H1 (cell line): ENCODE results near the gene FHIT. TPM values are rescaled to one million over a fixed set of nuclear protein-coding genes. Genes with fewer than 3 reads are reported as not detected.

ENCODE experiments used
- ASH2L ChIP-seq: fragments of 200-600, 300-600 bp; sonication (generic); IDR thresholded peaks from one replicate; pipeline ENCODE4 v1.7.1; 2017; ENCODE audit warnings: low read length
- BCL11A ChIP-seq, 2 experiments: IDR thresholded peaks; one replicate each; pipeline ENCODE4 v1.6.1; 2011; ENCODE audit warnings: low read depth in 2 of 2, low read length in 2 of 2, mild to moderate bottlenecking in 2 of 2
- EP300 ChIP-seq, 2 experiments: IDR thresholded peaks; 1 replicate in 1 of 2; 2 replicates in 1 of 2; pipeline ENCODE4 v1.6.1; 2011 to 2012; ENCODE audit warnings: low read depth in 2 of 2, low read length in 2 of 2, mild to moderate bottlenecking in 2 of 2, borderline replicate concordance in 1 of 2, inconsistent platforms in 1 of 2, moderate library complexity in 1 of 2
- FOSL1 ChIP-seq: IDR thresholded peaks from 2 replicates; pipeline ENCODE4 v1.6.1; 2011; ENCODE audit warnings: mild to moderate bottlenecking, low read depth, low read length, moderate library complexity; ENCODE audit not compliant: insufficient read depth
- NANOG ChIP-seq: IDR thresholded peaks from 2 replicates; pipeline ENCODE4 v1.6.1; 2011; ENCODE audit warnings: low read length, low read depth, mild to moderate bottlenecking, inconsistent platforms; ENCODE audit not compliant: insufficient read depth, poor library complexity, severe bottlenecking
- RBBP5 ChIP-seq: IDR thresholded peaks from 2 replicates; pipeline ENCODE4 v1.7.1; 2012; ENCODE audit warnings: low read depth, mild to moderate bottlenecking, inconsistent platforms, low read length, moderate library complexity, borderline replicate concordance
- SUZ12 ChIP-seq: fragments of 200-600 bp; sonication (generic); IDR thresholded peaks from 2 replicates; pipeline ENCODE4 v1.6.1; 2012; ENCODE audit warnings: mild to moderate bottlenecking, inconsistent platforms, low read length, moderate library complexity, mixed read lengths
- TAF7 ChIP-seq: optimal IDR thresholded peaks from 2 replicates; pipeline ENCODE3; 2011; ENCODE audit warnings: low read depth, mild to moderate bottlenecking, inconsistent platforms, low read length, moderate library complexity, borderline replicate concordance
- TCF12 ChIP-seq: IDR thresholded peaks from 2 replicates; pipeline ENCODE4 v1.6.1; 2011; ENCODE audit warnings: low read depth, mild to moderate bottlenecking, low read length
- TEAD4 ChIP-seq: IDR thresholded peaks from 2 replicates; pipeline ENCODE4 v1.6.1; 2012; ENCODE audit warnings: low read depth, low read length, inconsistent platforms, mixed read lengths
- YY1 ChIP-seq: IDR thresholded peaks from 2 replicates; pipeline ENCODE4 v1.6.1; 2011; ENCODE audit warnings: low read depth, mild to moderate bottlenecking, low read length
- polyA plus RNA-seq, 7 experiments: library from polyadenylated mRNA; depleted of rRNA in 3 of 7; stranded (reverse) in 5 of 7; unstranded in 2 of 7; fragments of >200 nt in 5 of 7; fragments of 200-250 nt in 2 of 7; gene quantifications; 1 replicate in 5 of 7; 2 replicates in 1 of 7; 4 replicates in 1 of 7; pipeline versions ENCODE4 v1.2.1 to v1.2.3, GENCODE V29; 2011 to 2013; ENCODE audit warnings: missing spikeins in 2 of 7, mixed read lengths in 2 of 7
- total RNA-seq: library from RNA; stranded (reverse); fragmentation: NEBNext Ultra II Directional; extraction: Animal tissue kit (Norgen Biotek cat#: 25700); gene quantifications from 2 replicates; pipeline ENCODE4 v1.2.1, GENCODE V29; 2021
- TF ChIP-seq, protein P1 (sequence below): fragments of 300-600 bp; sonication (generic); IDR thresholded peaks from 2 replicates; pipeline ENCODE4 v1.7.1; 2012; ENCODE audit warnings: low read length, moderate library complexity, mild to moderate bottlenecking, inconsistent platforms; ENCODE audit not compliant: insufficient replicate concordance

The FHIT gene
- total and polyA plus RNA-seq, 2 of the 8 experiments (the other 6 are each of a cell fraction or from before 2014, with no cell fraction given): 1.2 to 3.2 TPM

DNA sequence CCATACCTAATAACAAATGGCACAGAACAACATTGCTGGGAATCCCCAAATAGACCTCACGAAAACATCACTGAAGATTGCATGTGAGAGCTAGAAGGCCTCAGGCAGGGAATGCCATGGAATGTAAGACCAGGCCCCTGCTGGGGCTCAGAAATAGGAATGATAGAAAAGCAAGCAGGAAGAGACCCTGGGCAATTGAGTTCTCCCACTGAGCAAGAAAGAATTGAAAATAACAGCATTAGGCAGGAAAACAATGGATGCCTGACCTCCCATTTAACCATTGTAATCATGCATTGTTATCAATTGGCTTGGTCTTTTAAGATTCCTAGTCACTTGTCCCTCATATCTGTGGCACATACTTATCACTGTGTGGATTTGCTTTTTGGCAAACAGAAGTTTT is 581.6 kb downstream of the FHIT start (continued):
- TF ChIP-seq, protein P1, sequence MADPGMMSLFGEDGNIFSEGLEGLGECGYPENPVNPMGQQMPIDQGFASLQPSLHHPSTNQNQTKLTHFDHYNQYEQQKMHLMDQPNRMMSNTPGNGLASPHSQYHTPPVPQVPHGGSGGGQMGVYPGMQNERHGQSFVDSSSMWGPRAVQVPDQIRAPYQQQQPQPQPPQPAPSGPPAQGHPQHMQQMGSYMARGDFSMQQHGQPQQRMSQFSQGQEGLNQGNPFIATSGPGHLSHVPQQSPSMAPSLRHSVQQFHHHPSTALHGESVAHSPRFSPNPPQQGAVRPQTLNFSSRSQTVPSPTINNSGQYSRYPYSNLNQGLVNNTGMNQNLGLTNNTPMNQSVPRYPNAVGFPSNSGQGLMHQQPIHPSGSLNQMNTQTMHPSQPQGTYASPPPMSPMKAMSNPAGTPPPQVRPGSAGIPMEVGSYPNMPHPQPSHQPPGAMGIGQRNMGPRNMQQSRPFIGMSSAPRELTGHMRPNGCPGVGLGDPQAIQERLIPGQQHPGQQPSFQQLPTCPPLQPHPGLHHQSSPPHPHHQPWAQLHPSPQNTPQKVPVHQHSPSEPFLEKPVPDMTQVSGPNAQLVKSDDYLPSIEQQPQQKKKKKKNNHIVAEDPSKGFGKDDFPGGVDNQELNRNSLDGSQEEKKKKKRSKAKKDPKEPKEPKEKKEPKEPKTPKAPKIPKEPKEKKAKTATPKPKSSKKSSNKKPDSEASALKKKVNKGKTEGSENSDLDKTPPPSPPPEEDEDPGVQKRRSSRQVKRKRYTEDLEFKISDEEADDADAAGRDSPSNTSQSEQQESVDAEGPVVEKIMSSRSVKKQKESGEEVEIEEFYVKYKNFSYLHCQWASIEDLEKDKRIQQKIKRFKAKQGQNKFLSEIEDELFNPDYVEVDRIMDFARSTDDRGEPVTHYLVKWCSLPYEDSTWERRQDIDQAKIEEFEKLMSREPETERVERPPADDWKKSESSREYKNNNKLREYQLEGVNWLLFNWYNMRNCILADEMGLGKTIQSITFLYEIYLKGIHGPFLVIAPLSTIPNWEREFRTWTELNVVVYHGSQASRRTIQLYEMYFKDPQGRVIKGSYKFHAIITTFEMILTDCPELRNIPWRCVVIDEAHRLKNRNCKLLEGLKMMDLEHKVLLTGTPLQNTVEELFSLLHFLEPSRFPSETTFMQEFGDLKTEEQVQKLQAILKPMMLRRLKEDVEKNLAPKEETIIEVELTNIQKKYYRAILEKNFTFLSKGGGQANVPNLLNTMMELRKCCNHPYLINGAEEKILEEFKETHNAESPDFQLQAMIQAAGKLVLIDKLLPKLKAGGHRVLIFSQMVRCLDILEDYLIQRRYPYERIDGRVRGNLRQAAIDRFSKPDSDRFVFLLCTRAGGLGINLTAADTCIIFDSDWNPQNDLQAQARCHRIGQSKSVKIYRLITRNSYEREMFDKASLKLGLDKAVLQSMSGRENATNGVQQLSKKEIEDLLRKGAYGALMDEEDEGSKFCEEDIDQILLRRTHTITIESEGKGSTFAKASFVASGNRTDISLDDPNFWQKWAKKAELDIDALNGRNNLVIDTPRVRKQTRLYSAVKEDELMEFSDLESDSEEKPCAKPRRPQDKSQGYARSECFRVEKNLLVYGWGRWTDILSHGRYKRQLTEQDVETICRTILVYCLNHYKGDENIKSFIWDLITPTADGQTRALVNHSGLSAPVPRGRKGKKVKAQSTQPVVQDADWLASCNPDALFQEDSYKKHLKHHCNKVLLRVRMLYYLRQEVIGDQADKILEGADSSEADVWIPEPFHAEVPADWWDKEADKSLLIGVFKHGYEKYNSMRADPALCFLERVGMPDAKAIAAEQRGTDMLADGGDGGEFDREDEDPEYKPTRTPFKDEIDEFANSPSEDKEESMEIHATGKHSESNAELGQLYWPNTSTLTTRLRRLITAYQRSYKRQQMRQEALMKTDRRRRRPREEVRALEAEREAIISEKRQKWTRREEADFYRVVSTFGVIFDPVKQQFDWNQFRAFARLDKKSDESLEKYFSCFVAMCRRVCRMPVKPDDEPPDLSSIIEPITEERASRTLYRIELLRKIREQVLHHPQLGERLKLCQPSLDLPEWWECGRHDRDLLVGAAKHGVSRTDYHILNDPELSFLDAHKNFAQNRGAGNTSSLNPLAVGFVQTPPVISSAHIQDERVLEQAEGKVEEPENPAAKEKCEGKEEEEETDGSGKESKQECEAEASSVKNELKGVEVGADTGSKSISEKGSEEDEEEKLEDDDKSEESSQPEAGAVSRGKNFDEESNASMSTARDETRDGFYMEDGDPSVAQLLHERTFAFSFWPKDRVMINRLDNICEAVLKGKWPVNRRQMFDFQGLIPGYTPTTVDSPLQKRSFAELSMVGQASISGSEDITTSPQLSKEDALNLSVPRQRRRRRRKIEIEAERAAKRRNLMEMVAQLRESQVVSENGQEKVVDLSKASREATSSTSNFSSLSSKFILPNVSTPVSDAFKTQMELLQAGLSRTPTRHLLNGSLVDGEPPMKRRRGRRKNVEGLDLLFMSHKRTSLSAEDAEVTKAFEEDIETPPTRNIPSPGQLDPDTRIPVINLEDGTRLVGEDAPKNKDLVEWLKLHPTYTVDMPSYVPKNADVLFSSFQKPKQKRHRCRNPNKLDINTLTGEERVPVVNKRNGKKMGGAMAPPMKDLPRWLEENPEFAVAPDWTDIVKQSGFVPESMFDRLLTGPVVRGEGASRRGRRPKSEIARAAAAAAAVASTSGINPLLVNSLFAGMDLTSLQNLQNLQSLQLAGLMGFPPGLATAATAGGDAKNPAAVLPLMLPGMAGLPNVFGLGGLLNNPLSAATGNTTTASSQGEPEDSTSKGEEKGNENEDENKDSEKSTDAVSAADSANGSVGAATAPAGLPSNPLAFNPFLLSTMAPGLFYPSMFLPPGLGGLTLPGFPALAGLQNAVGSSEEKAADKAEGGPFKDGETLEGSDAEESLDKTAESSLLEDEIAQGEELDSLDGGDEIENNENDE: peak; percentile 69
- TF ChIP-seq FOSL1 (no peak), BCL11A (IDR thresholded peaks at IDR 0.05; ENCODE audit: low read depth in 2 of 2, low read length in 2 of 2) (peak; percentile 29 to 67), NANOG (peak; percentile 92), TEAD4 (peak; percentile 95), SUZ12 (no peak), RBBP5 (no peak), TAF7 (no peak), YY1 (peak; percentile 82), ASH2L (no peak), TCF12 (0 out of 2 replicates have a peak, but pooled peaks have one; percentile 59), EP300 (IDR thresholded peaks at IDR 0.05; ENCODE audit: borderline replicate concordance in 1 of 2, low read depth in 2 of 2, low read length in 2 of 2) (peak in 1 of 2 experiments; percentile 87; a peak in 2 of 3 replicates)
